Esophagus squamous epithelium (tissue), 4 donors: ENCODE measurements around the gene MBNL1.

Experiments used
- POLR2A ChIP-seq, 4 donors: fragments of 450-650 bp; IDR thresholded peaks; one replicate each; pipeline ENCODE4 v1.6.1; 2017; ENCODE audit warnings: antibody characterized with exemption in 4 of 4, mild to moderate bottlenecking in 4 of 4, moderate library complexity in 3 of 4
- TF ChIP-seq, protein P1 (sequence below), 6 experiments: fragments of 450-650 bp in 4 of 6; fragments of 200-600 bp in 2 of 6; sonication (generic) in 2 of 6; IDR thresholded peaks; one replicate each; pipeline ENCODE4 v1.5.1; 2016 to 2019; ENCODE audit warnings: antibody characterized with exemption in 6 of 6, mild to moderate bottlenecking in 4 of 6, moderate library complexity in 4 of 6

GRCh38 chr3:152251916-152252315 is 16.8 kb upstream of the MBNL1 start:
- TF ChIP-seq POLR2A (IDR thresholded peaks at IDR 0.05) = no peak
- TF ChIP-seq, protein P1, sequence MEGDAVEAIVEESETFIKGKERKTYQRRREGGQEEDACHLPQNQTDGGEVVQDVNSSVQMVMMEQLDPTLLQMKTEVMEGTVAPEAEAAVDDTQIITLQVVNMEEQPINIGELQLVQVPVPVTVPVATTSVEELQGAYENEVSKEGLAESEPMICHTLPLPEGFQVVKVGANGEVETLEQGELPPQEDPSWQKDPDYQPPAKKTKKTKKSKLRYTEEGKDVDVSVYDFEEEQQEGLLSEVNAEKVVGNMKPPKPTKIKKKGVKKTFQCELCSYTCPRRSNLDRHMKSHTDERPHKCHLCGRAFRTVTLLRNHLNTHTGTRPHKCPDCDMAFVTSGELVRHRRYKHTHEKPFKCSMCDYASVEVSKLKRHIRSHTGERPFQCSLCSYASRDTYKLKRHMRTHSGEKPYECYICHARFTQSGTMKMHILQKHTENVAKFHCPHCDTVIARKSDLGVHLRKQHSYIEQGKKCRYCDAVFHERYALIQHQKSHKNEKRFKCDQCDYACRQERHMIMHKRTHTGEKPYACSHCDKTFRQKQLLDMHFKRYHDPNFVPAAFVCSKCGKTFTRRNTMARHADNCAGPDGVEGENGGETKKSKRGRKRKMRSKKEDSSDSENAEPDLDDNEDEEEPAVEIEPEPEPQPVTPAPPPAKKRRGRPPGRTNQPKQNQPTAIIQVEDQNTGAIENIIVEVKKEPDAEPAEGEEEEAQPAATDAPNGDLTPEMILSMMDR (IDR thresholded peaks at IDR 0.05) = no peak
